HepG2 (cell line): ENCODE measurements around the gene HAUS5. TPM values are rescaled to one million over a fixed set of nuclear protein-coding genes. Genes with fewer than 3 reads are reported as not detected.

Experiments
- ATAC-seq: fragments of 200-7000 bp; cut with Tn5 transposase; 3 replicates; pipeline ENCODE4 v1.9.1; 2020; ENCODE audit warnings: mild to moderate bottlenecking, moderate library complexity
- BruUV-seq: library from RNA; stranded (reverse); fragments of 400-500 nt; replicated peaks from 2 replicates; lab custom pipeline; 2021; lab: Mats Ljungman, UMichigan
- CTCF ChIA-PET: fragments of 300-600 bp; formaldehyde crosslinking; extraction: SDS; loops from one replicate; lab custom pipeline; 2021; ENCODE audit warnings: low total read pairs, inconsistent platforms, low intra/inter-chr PET ratio; lab: Yijun Ruan, JAX
- POLR2A ChIA-PET: fragments of 350-600 bp; sonication (Branson Sonifier 250); formaldehyde crosslinking; loops from one replicate; lab custom pipeline; 2020; ENCODE audit warnings: antibody characterized with exemption, inconsistent platforms; lab: Yijun Ruan, JAX
- DNase-seq: peaks from one replicate; pipeline ENCODE4 v3.0.0-alpha.2; 2015; ENCODE audit warnings: low spot score
- FAIRE-seq: peaks from 3 replicates; lab custom pipeline; 2011; peaks lifted over from hg19 to GRCh38; lab: Jason Lieb, UNC
- H2AFZ ChIP-seq: one replicate; pipeline ENCODE4 v1.6.1; 2011; ENCODE audit warnings: low read length, inconsistent platforms
- H3K27ac ChIP-seq: fragments of 300-600 bp; 3 replicates; pipeline ENCODE4 v1.8.0; 2011; ENCODE audit warnings: mixed run types, mild to moderate bottlenecking, mixed read lengths, low read length, inconsistent platforms; ENCODE audit not compliant: insufficient read depth; ENCODE audit errors: extremely low read length
- H3K27me3 ChIP-seq, 2 experiments: fragments of 200-600 bp in 1 of 2; 2 replicates in 1 of 2; 3 replicates in 1 of 2; pipeline versions ENCODE4 v1.6.0 to v1.8.0; 2011; ENCODE audit warnings: low read length in 2 of 2, mild to moderate bottlenecking in 2 of 2, moderate library complexity in 2 of 2, inconsistent platforms in 1 of 2; ENCODE audit not compliant: insufficient read depth in 2 of 2, control insufficient read depth in 1 of 2
- H3K36me3 ChIP-seq, 2 experiments: fragments of 200-600 bp in 1 of 2; replicated peaks in 1 of 2; 2 replicates in 1 of 2; 3 replicates in 1 of 2; pipeline versions ENCODE4 v1.5.1 to v1.8.0; 2011; ENCODE audit warnings: low read length in 2 of 2, inconsistent platforms in 1 of 2; ENCODE audit not compliant: insufficient read depth in 2 of 2, control insufficient read depth in 1 of 2
- H3K4me1 ChIP-seq: 2 replicates; pipeline ENCODE4 v1.5.1; 2012; ENCODE audit warnings: low read length, inconsistent platforms; ENCODE audit not compliant: insufficient read depth
- H3K4me2 ChIP-seq: 2 replicates; pipeline ENCODE4 v1.6.0; 2011; ENCODE audit warnings: low read depth, low read length, inconsistent platforms
- H3K4me3 ChIP-seq, 3 experiments: fragments of 200-600 bp in 1 of 3; sonication (generic), shearing (Covaris generic) in 1 of 3; replicated peaks in 1 of 3; 2 replicates each; pipeline ENCODE4 v1.5.1; 2011 to 2016; ENCODE audit warnings: low read length in 3 of 3, inconsistent platforms in 2 of 3, low read depth in 2 of 3, mild to moderate bottlenecking in 2 of 3, control low read depth in 1 of 3, mixed read lengths in 1 of 3; ENCODE audit not compliant: insufficient read depth in 1 of 3
- H3K79me2 ChIP-seq: one replicate; pipeline ENCODE4 v1.6.1; 2011; ENCODE audit warnings: low read length, inconsistent platforms; ENCODE audit not compliant: insufficient read depth
- H3K9ac ChIP-seq: 2 replicates; pipeline ENCODE4 v1.6.0; 2011; ENCODE audit warnings: mild to moderate bottlenecking, low read depth, low read length, inconsistent platforms; ENCODE audit not compliant: insufficient read depth
- H3K9me3 ChIP-seq: 2 replicates; pipeline ENCODE4 v1.5.1; 2012; ENCODE audit warnings: mild to moderate bottlenecking, low read length
- H4K20me1 ChIP-seq: 2 replicates; pipeline ENCODE4 v1.6.0; 2011; ENCODE audit warnings: inconsistent platforms, mild to moderate bottlenecking, low read length, moderate library complexity; ENCODE audit not compliant: insufficient read depth
- ARNTL ChIP-seq: sonication (generic); formaldehyde crosslinking; IDR thresholded peaks from 2 replicates; pipeline ENCODE4 v1.4.0; 2020; ENCODE audit warnings: mild to moderate bottlenecking, missing genetic modification reagents
- CHCHD3 ChIP-seq: sonication (generic); formaldehyde crosslinking; IDR thresholded peaks from 2 replicates; pipeline ENCODE4 v1.8.0; 2022; ENCODE audit warnings: mild to moderate bottlenecking, missing genetic modification reagents, moderate library complexity
- GPN1 ChIP-seq: sonication (generic); formaldehyde crosslinking; IDR thresholded peaks from 2 replicates; pipeline ENCODE4 v1.5.1; 2020; ENCODE audit warnings: missing genetic modification reagents, borderline replicate concordance
- HBP1 ChIP-seq: IDR thresholded peaks from 2 replicates; pipeline ENCODE4 v1.6.1; 2016; ENCODE audit warnings: low read depth, control low read depth
- HNRNPLL ChIP-seq: fragments of 200-400 bp; formaldehyde crosslinking; IDR thresholded peaks from 2 replicates; pipeline ENCODE4 v1.6.1; 2017; ENCODE audit warnings: mild to moderate bottlenecking, low read depth, low read length; ENCODE audit not compliant: poor library complexity, severe bottlenecking
- ISX ChIP-seq: sonication (generic); formaldehyde crosslinking; conservative IDR thresholded peaks from 2 replicates; pipeline ENCODE4 v1.5.0; 2020; ENCODE audit warnings: missing genetic modification reagents
- KDM5A ChIP-seq: fragments of 200-600 bp; sonication (generic); IDR thresholded peaks from 2 replicates; pipeline ENCODE4 v1.7.0; 2018; ENCODE audit warnings: antibody characterized with exemption, mild to moderate bottlenecking, low read length, borderline replicate concordance
- NR2F6 ChIP-seq, 2 experiments: IDR thresholded peaks; 2 replicates each; pipeline ENCODE4 v1.6.1; 2016; ENCODE audit warnings: antibody characterized with exemption in 1 of 2, mild to moderate bottlenecking in 1 of 2
- ZNF629 ChIP-seq: sonication (generic); formaldehyde crosslinking; conservative IDR thresholded peaks from 2 replicates; pipeline ENCODE4 v1.5.0; 2020; ENCODE audit warnings: missing genetic modification reagents
- ZNF704 ChIP-seq: sonication (generic); formaldehyde crosslinking; IDR thresholded peaks from 2 replicates; pipeline ENCODE4 v1.8.1; 2023; ENCODE audit warnings: mild to moderate bottlenecking, inconsistent platforms, moderate library complexity, missing genetic modification reagents, borderline replicate concordance
- ZNF766 ChIP-seq: sonication (generic); formaldehyde crosslinking; IDR thresholded peaks from 2 replicates; pipeline ENCODE4 v1.5.0; 2020; ENCODE audit warnings: missing genetic modification reagents, borderline replicate concordance
- WGBS: methylation state at CpG from one replicate; pipeline ENCODE4 v1.1.6; 2017; ENCODE audit warnings: low lambda C conversion rate; 5-methylcytosine and 5-hydroxymethylcytosine counted together
- in situ Hi-C: cut with HindIII; loops from 2 replicates; pipeline ENCODE4 v1.10.0; 2017; ENCODE audit warnings: low pct_unique_long_range_greater_than_20kb; ENCODE audit not compliant: extremely low pct_ligation_motif_present
- intact Hi-C: fragments of 100-400 bp; cut with micrococcal nuclease; formaldehyde crosslinking; loops from one replicate; pipeline ENCODE4 v1.10.0; 2022; ENCODE audit not compliant: unreplicated experiment
- polyA plus RNA-seq, 8 experiments: library from polyadenylated mRNA; depleted of rRNA in 3 of 8; stranded (reverse) in 7 of 8; unstranded in 1 of 8; fragments of >200 nt; fragmentation: Illumina TruSeq in 4 of 8; extraction: Trizol in 4 of 8; gene quantifications; 2 replicates each; pipeline versions ENCODE4 v1.2.1 to v1.2.3, GENCODE V29; 2011 to 2016; ENCODE audit warnings: low read depth in 4 of 8, missing spikeins in 1 of 8, mixed read lengths in 1 of 8; ENCODE audit not compliant: insufficient read depth in 1 of 8
- total RNA-seq, 5 experiments: library from RNA; depleted of rRNA; stranded (reverse); fragments of >200 nt; fragmentation: Illumina TruSeq; extraction: Trizol; gene quantifications; 2 replicates each; pipeline ENCODE4 v1.2.3, GENCODE V29; 2016; ENCODE audit warnings: low read depth in 1 of 5

The HAUS5 gene
- total and polyA plus RNA-seq, 2 of the 13 experiments (the other 11 are each of a cell fraction or from before 2014, with no cell fraction given): 10.3 to 17.7 TPM

GRCh38 chr19:35629332-35629633 is 16.7 kb downstream of the HAUS5 start:
- H2AFZ ChIP-seq: no peak overlapping the region
- 0 out of 2 replicates have a peak, but pooled peaks have one; percentile 6 for TF ChIP-seq ARNTL (CRISPR knock-in tag)
- TF ChIP-seq ISX (CRISPR knock-in tag): 0 out of 2 replicates have a peak, but pooled peaks have one; percentile 5
- TF ChIP-seq HBP1: 0 out of 2 replicates have a peak, but pooled peaks have one; percentile 1
- no peak for TF ChIP-seq GPN1 (CRISPR knock-in tag)
- TF ChIP-seq HNRNPLL: no peak
- no peak for TF ChIP-seq CHCHD3 (CRISPR knock-in tag)
- peak; percentile 93; the same call in 1 of the 2 replicates for TF ChIP-seq KDM5A
- TF ChIP-seq ZNF704 (CRISPR knock-in tag): 0 out of 2 replicates have a peak, but pooled peaks have one; percentile 2
- no peak for TF ChIP-seq ZNF629 (CRISPR knock-in tag)
- no peak for TF ChIP-seq NR2F6 (IDR thresholded peaks at IDR 0.05)
- no peak for TF ChIP-seq NR2F6 (CRISPR knock-in tag; IDR thresholded peaks at IDR 0.05)
- 0 out of 2 replicates have a peak, but pooled peaks have one; percentile 4 for TF ChIP-seq ZNF766 (CRISPR knock-in tag)
- ChIA-PET POLR2A (no interaction called here), CTCF (no interaction called here)
- no peaks in the 10 kb centered on the region for H3K9me3 ChIP-seq
- peaks cover 20 to 34% of the 10 kb centered on the region in 2 experiments for H3K36me3 ChIP-seq
- FAIRE-seq: no peak
- no peaks in the 10 kb centered on the region for H4K20me1 ChIP-seq
- H3K9ac ChIP-seq: peak overlapping the region; percentile 91
- H3K27ac ChIP-seq: peak overlapping the region; percentile 60
- in situ Hi-C loops (no loop called here), intact Hi-C loops (no loop called here)
- no peak for ATAC-seq
- H3K79me2 ChIP-seq: peaks cover 10% of the 10 kb centered on the region
- 0% methylated on average over 10 of the region's 15 CpGs for WGBS
- H3K4me3 ChIP-seq: peak overlapping the region; percentile 88 to 94 (median 88)
- no peaks in the 10 kb centered on the region; a peak in 1 of 5 replicates for H3K27me3 ChIP-seq
- H3K4me1 ChIP-seq: peaks cover 18% of the 10 kb centered on the region; the same call in 1 of the 2 replicates
- BruUV-seq: TSS peak; percentile 75
- no peak for DNase-seq
- H3K4me2 ChIP-seq: peak overlapping the region; percentile 96
